ENCODE measurements around the gene TRMT6.

DNA sequence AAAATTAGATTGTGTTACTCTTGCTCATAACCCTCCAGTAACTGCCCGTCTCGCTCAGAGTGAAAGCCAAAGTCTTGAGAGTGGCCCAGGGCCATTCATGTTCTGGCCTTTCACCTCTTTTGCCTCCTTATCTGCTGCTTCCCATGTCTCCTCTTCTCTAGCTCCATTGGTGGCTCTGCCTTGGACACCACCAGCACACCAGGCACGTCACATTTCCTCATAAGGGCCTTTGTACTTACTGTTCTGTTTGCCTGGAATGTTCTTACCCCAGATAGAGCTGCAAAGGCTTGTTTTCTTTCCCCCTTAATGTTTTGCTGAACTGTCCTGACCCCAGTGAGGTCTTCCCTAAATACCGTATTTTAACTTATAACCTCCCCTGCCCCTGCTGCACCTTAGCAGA is 29.5 kb upstream of the TRMT6 start:
- TF ChIP-seq CTCF (IDR thresholded peaks at IDR 0.05) (no peak), RAD21 (IDR thresholded peaks at IDR 0.05; ENCODE audit: low read length) (no peak), FOXM1 (IDR thresholded peaks at IDR 0.05; ENCODE audit: low read depth) (no peak), POLR2AphosphoS5 (IDR thresholded peaks at IDR 0.05; ENCODE audit: low read depth, low read length) (no peak), GABPA (IDR thresholded peaks at IDR 0.05; ENCODE audit: low read depth) (no peak), NFIC (IDR thresholded peaks at IDR 0.05; ENCODE audit: borderline replicate concordance) (no peak), JUND (IDR thresholded peaks at IDR 0.05) (no peak), EP300 (IDR thresholded peaks at IDR 0.05; ENCODE audit: borderline replicate concordance in 1 of 2, low read depth in 1 of 2, low read length in 1 of 2) (no peak)
- TF ChIP-seq, protein P1, sequence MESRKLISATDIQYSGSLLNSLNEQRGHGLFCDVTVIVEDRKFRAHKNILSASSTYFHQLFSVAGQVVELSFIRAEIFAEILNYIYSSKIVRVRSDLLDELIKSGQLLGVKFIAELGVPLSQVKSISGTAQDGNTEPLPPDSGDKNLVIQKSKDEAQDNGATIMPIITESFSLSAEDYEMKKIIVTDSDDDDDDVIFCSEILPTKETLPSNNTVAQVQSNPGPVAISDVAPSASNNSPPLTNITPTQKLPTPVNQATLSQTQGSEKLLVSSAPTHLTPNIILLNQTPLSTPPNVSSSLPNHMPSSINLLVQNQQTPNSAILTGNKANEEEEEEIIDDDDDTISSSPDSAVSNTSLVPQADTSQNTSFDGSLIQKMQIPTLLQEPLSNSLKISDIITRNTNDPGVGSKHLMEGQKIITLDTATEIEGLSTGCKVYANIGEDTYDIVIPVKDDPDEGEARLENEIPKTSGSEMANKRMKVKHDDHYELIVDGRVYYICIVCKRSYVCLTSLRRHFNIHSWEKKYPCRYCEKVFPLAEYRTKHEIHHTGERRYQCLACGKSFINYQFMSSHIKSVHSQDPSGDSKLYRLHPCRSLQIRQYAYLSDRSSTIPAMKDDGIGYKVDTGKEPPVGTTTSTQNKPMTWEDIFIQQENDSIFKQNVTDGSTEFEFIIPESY (IDR thresholded peaks at IDR 0.05; ENCODE audit: borderline replicate concordance, low read depth), result no peak
